ENCODE results near the gene TTC27. TPM values are rescaled to one million over a fixed set of nuclear protein-coding genes. Genes with fewer than 3 reads are reported as not detected.

The TTC27 gene
- total and polyA plus RNA-seq, 12 donors = 4.8 to 17.3 (median 12.1) TPM

- no peaks in the 10 kb centered on the region for H3K9me3 ChIP-seq
- 95 to 99% methylated on average over 8 of the region's 8 CpGs for WGBS, 2 donors
- no peak overlapping the region for H3K4me3 ChIP-seq
- peaks cover 0 to 6% (median 0%) of the 10 kb centered on the region in 9 donors for H3K4me1 ChIP-seq
- H3K36me3 ChIP-seq = no peaks in the 10 kb centered on the region
- intact Hi-C loops (cut with DNase I) = loop anchor here in 1 of 10 donors (10.0 kb wide), 1 partner anchor 66 kb away; no protein-coding TSS in a partner anchor
- DNase-seq (no peak), ATAC-seq (no peak)
- H3K27ac ChIP-seq = no peak overlapping the region
- TF ChIP-seq, protein P1, sequence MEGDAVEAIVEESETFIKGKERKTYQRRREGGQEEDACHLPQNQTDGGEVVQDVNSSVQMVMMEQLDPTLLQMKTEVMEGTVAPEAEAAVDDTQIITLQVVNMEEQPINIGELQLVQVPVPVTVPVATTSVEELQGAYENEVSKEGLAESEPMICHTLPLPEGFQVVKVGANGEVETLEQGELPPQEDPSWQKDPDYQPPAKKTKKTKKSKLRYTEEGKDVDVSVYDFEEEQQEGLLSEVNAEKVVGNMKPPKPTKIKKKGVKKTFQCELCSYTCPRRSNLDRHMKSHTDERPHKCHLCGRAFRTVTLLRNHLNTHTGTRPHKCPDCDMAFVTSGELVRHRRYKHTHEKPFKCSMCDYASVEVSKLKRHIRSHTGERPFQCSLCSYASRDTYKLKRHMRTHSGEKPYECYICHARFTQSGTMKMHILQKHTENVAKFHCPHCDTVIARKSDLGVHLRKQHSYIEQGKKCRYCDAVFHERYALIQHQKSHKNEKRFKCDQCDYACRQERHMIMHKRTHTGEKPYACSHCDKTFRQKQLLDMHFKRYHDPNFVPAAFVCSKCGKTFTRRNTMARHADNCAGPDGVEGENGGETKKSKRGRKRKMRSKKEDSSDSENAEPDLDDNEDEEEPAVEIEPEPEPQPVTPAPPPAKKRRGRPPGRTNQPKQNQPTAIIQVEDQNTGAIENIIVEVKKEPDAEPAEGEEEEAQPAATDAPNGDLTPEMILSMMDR (IDR thresholded peaks at IDR 0.05) = no peak
- H3K27me3 ChIP-seq = no peaks in the 10 kb centered on the region
These were observed 230.9 kb downstream of the TTC27 start for GRCh38 chr2:32858713-32859112.

- TF ChIP-seq, protein P1 (IDR thresholded peaks at IDR 0.05) = no peak
- H3K4me3 ChIP-seq = no peak overlapping the region
- DNase-seq (no peak), ATAC-seq (no peak)
- no peak overlapping the region for H3K27ac ChIP-seq
- H3K4me1 ChIP-seq = peaks cover 0 to 18% (median 0%) of the 10 kb centered on the region in 9 donors
- intact Hi-C loops (cut with DNase I) = no loop called here
- no peaks in the 10 kb centered on the region for H3K27me3 ChIP-seq
- no peaks in the 10 kb centered on the region for H3K36me3 ChIP-seq
- H3K9me3 ChIP-seq = no peaks in the 10 kb centered on the region
These were observed 232.5 kb downstream of the TTC27 start for GRCh38 chr2:32860385-32860784.

DNA sequence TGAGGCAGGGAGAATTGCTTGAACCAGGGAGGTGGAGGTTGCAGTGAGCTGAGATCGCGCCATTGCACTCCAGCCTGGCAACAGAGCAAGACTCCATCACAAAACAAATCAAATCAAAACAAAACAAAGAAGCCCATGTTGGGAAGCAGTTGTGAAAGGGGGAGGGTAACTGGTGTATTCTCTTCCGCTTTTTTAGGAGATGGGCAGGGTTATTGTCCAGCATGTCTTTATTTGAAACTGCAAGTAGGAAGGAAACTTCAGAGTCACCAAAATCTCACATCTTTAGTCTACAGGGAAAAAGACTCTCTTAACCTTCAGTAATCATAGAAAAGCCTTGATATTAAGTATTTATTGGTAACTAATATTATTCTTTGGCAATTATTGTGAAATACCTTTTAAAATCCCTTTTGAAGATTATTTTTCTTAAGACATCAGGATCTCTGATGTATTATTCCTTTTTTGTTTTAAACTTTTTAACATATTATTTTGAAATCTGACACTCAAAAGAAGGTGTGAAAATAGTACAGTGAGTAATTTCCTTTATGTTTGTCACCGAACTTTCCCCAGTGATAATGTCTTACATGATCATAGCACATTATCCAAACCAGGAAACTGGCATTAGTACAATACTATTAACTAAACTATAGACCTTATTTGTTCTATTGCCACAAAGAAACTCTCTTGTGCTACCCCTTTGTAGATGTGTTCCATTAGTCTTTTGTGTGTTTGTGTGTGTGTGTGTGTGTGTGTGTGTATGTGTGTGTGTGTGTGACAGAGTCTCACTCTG lies 234.6 kb downstream of the TTC27 start:
- no peak for ATAC-seq

DNA sequence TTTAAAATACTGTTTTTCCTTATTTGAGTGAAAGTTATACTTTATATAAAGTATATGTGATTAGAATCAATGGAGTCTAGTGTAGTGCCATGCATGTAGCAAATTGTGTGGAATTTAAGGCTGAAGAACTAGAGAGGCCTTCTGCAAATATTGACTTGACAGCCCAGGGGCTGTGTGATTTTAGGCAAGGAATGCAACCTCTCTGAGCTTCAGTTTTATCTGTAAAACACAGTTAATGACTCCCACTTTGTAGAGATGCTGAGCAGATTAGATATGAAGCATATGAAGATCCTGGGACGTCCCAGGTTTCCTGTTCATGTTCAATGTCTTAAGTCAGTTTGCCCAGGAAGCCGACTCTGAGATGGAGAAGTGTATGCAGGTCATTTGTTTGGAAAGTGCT lies 235.5 kb downstream of the TTC27 start:
- Histone ChIP-seq H3K27me3 (no peaks in the 10 kb centered on the region), H3K36me3 (no peaks in the 10 kb centered on the region), H3K4me1 (peaks cover 0 to 18% (median 0%) of the 10 kb centered on the region in 9 donors), H3K4me3 (no peak overlapping the region), H3K27ac (no peak overlapping the region), H3K9me3 (no peaks in the 10 kb centered on the region)
- intact Hi-C loops (cut with DNase I) = no loop called here
- ATAC-seq = no peak
- 91 to 95% methylated on average over 2 of the region's 2 CpGs for WGBS, 2 donors
- TF ChIP-seq, protein P1 (IDR thresholded peaks at IDR 0.05) = no peak
- DNase-seq = no peak

More for the DNA sequence above, 234.6 kb downstream of the TTC27 start:
- WGBS, 2 donors = 78 to 80% methylated on average over 4 of the region's 4 CpGs
- H3K27me3 ChIP-seq = no peaks in the 10 kb centered on the region
- intact Hi-C loops (cut with DNase I) = no loop called here
- no peaks in the 10 kb centered on the region for H3K36me3 ChIP-seq
- no peaks in the 10 kb centered on the region for H3K9me3 ChIP-seq
- TF ChIP-seq, protein P1 (IDR thresholded peaks at IDR 0.05) = no peak
- no peak overlapping the region for H3K4me3 ChIP-seq
- no peak overlapping the region for H3K27ac ChIP-seq
- no peak for DNase-seq
- peaks cover 0 to 18% (median 0%) of the 10 kb centered on the region in 9 donors for H3K4me1 ChIP-seq

Data from heart right ventricle (tissue), 16 donors.